ENCODE results near the gene B4GALT1.

Gene B4GALT1, protein sequence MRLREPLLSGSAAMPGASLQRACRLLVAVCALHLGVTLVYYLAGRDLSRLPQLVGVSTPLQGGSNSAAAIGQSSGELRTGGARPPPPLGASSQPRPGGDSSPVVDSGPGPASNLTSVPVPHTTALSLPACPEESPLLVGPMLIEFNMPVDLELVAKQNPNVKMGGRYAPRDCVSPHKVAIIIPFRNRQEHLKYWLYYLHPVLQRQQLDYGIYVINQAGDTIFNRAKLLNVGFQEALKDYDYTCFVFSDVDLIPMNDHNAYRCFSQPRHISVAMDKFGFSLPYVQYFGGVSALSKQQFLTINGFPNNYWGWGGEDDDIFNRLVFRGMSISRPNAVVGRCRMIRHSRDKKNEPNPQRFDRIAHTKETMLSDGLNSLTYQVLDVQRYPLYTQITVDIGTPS

DNA sequence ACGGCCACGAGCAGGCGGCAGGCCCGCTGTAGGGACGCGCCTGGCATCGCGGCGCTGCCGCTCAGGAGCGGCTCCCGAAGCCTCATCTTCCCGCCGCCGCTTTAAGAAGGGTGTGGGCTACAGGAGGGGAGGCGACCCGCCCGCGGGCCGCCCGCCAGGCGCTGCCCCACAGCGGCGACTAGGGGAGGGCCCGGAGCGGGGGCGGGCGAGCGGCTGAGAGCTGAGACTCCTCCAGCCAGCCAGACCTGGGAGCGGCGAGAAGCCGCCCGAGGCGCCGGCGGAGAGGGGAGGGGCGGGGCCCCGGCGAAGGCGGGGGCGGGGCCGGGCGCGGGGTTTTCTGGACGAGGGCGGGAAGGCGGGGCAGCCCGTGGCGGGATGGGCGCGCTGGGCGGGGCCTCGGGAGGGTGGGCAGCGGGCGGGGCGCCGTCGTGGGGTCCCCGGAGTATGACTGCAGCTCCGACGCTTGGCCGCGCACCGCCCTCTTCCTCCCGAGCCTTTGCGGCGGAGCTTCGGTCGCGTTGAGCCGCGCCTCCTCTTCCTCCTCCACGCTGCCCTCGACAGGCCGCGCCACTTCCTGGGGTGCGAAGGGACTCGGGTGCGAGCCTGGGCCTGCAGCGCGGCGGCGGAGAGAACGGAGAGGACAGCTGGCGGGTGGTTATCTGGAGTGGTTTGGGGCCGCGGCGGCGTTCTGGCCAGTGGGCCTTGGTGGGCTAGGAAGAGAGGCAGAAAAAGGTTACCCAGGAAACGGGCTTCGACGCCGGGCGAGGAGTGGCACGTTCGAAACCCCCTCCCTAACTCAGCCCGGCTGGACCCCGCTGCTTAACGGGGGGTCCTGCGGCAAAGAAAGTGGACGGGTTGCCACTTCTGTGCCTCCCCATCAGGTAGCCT, at the start of gene B4GALT1:
B4GALT1 (minus strand) TSS at position 253 of the 888 bp plus-strand sequence; CDS start at position 86, 167 bp downstream.
- DNase-seq, result peak; percentile 61

DNA sequence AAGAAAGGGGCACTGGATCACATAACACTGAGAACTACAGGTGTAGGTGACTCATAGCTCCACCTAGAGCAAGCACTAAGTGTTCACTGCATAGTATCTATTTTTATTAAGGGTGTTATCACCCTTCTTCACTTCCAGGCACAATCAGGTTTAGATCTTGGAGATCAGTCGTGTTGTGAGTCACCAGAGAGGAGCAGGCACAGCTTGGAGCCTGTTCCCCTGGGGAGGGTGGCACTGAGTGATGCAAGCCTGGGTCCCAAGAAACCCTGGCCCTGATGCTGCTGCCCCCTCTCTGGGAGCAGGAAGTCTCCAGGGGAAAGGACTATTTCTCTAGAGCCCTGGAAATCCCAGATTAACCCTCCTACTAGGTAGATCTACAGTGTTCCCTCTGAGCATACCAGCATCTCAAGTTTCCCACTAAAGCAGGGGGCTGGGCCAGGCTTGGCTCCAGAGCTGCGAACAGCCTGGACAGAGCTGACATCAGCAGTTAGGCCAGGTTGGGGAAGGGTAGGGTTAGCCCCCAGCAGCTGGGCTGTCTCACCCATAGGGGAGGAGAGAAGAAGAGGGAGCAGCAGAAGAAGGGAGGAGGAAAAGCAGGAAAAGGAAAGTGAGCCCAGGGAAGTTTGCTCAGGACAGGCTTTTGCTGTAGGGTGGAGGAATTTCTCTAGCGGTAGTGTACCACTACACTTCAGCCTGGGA, 44.7 kb upstream of the B4GALT1 start:
- DNase-seq, result no peak

DNA sequence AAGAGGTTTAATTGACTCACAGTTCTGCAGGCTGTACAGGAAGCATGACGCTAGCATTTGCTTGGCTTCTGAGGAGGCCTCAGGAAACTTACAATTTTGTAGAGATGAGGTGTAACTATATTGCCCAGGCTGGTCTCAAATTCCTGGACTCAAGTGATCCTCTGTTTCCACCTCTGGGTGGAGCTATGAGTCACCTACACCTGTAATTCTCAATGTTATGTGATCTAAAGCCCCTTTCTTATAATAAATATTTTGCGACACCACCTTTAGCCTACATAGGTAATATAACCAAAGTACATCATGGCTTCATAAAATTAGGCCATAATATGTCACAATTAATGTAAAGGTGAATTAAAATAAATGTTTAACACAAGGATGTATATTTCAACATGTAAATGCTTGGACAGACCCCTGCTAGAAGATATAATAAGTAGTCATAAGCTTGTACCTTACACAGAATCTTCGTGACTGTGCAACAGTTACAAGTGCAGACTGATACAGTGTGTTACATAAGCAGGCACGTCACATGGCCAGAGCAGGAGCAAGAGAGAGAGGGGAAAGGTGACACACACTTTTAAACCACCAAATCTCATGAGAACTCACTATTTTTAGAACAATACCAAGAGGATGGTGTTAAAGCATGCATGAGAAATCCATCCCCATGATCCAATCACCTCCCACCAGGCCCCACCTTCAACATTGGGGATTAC, 43.0 kb upstream of the B4GALT1 start:
- no peak for DNase-seq

DNA sequence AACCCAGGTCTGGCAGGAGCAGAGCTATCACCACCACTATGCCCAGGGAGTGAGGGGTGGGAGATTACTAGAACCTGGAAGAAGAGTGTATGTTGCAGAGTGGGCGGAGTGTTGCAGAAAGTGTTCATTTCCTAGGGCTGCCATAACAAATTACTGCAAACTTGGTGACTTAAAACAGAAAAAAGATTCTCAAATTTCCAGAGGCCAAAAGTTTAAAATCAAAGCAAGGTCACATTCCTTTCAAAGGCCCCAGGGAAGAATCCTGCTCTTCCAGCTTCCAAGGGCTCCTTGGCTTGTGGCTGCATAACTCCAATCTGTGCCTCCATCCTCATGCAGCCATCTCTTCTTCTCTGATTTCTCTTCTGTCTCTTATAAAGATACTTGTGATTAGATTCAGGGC, 42.3 kb upstream of the B4GALT1 start:
- DNase-seq, result no peak

DNA sequence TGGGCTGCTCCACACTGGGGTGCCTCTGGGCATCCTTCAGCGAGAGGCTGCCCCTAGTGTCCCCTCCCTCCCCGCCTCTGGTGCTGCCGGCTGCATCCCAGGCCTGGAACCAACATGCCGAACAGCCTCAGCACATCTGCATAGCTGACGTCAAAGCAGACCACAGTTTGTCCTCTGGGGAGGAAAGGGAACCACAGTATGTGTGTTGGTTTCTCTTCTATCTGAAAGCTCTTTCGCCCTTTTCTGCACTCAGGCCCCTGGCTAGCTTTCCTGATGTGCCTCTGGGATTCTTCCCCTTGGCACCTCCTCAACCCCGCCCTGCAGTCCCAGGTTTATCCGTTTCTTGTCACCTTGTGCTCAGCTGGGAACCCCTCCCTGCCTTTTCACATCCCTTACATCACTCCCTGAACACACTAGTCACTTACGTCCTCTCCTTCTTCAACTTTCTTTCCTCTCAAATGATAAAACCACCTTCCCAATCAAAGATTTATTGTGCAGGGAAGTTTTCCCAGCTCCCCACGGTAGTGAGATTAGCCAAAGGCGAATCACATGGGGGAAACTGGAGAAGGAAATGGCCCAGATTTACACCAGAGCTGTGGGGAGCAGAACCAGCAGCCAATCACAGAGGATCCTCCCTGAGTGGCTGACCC, 35.5 kb upstream of the B4GALT1 start:
- no peak for DNase-seq

DNA sequence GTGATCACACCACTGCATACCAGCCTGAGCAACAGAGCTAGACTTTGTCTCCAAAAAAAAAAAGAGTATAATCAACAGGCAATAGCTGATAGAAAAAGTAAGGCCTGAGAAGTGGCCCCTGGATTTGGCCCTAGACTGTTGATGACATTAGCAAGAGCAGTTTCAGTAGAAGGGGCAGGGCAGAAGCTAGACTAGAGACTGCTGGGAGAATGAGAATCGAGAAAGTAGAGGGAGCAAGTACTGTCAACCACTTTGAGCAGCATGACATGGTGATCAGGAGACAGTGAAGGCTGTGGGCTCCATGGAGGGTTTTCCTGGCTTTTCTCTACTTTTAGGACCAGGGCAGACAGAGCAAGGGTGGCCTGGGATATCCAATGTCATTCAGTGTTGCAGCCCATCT, 34.9 kb upstream of the B4GALT1 start:
- DNase-seq, result no peak

DNA sequence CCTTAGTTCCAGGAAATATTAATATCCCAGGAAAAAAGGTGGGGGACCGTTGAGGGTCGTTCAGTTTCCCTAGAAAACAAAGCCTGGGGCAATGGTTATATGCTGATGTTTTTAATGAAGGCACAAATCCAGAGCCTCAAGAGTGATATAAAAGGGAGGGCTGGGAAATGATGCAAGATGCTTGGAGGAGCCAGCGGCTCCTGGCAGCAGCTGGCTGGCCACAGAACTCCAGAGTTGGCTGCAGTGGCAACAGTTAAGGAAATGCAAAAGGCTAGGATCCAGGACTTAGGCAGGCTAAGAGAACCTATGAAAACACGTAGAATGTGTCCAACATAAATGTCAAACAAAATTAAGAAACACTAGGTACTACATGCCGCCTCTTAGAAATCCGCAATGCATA, 31.0 kb upstream of the B4GALT1 start:
- DNase-seq, result no peak

DNA sequence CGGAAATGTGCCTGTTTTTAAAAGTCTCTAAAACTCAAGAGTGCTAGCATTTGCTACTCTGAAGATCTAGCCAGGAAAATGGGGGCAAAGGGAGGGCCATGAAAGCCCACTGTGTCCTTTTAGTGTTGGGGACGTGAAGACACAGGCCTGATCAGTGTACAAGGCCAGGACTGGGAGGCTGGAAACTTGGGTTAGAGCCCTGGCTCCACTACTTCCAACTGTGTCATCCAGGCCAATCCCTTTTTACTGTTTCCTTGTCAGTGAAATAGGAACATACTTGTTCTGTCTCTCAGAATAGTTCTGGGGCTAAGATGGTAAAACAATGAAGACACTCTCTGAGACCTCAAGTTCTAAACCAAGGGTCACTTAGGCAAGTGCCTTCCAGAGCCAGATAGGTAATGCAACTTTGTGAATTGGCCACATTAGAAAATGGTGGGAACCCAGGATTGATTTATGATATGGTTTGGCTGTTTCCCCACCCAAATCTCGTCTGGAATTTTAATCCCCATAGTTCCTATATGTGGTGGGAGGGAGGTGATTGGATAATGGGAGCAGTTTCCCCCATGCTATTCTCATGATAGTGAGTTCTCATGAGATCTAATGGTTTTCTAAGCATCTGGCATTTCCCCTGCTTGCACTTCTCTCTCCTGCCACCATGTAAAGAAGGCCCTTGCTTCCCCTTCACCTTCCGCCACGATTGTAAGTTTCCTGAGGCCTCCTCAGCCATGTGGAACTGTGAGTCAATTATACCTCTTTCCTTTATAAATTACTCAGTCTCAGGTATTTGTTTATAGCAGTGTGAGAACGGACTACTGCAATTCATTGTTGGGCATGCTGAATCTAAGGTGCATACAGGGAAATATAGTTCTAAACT, 30.4 kb upstream of the B4GALT1 start:
- no peak for DNase-seq

DNA sequence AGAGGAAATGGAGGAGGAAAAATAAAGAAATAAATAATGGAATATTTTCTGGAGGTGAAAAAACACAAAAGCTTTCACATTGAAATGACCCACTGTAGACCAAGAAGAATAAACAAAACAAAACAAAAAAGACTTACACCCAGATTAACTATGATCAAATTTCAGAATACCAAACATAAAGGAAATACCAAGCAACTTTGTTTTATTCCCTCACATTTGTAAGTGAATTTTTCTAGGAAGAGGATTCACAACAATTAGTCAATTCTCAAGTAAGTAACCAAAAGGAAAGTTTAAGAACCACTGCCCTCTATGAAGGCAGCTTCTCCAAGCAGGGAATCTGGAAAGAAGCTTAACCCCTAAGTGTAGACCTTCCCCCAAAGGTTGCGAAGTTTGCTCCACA, 29.6 kb upstream of the B4GALT1 start:
- DNase-seq, result no peak

DNA sequence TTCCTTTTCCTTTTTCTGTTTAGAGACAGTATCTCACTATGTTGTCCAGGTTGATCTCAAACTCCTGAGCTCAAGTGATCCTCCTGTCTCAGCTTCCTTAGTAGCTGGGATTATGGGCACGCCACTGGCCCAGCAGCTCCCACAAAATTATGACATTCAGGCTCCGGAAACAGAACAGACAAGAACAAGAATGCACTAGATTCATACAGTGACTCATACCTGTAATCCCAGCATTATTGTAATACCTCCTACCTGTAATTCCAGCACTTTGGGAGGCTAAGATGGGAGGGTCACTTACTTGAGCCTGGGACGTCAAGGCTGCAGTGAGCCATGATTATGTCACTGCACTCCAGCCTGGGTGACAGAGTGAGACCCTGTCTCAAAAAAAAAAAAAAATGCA, 26.7 kb upstream of the B4GALT1 start:
- DNase-seq, result no peak

DNA sequence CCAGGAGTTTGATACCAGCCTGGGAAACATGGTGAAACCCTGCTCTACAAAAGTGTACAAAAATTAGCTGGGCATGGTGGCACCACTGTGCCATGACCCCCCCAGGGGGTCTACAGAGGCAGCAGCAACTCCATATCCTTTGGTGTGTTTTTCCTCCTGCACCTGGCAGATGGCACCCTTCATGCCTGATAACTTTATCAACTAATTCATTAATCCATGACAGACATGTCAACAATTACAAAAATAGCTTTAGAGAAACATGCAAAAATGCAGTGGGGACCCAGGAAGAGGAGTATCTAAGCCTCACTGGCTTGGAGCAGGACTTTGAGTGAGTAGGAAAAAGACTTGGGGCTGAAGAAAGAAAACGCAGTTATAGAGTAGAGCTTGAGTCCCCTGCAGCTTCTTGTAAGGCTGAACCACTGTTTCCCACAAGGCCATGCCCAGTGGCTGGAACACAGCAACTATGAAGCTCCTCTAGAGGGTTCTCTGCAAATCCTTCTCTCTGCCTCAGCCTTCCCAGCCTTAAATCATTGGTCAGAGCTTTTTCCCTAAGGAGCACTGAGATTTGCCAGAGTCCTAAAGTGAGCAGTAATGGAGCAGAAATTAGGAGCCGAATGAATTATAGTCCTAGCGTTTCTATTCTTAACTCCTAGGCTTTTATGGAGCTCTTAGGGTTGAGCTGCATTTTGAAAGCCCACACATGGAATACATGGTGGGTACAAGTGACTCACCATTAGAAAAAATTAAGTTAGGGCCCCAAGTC, 25.5 kb upstream of the B4GALT1 start:
- no peak for DNase-seq

DNA sequence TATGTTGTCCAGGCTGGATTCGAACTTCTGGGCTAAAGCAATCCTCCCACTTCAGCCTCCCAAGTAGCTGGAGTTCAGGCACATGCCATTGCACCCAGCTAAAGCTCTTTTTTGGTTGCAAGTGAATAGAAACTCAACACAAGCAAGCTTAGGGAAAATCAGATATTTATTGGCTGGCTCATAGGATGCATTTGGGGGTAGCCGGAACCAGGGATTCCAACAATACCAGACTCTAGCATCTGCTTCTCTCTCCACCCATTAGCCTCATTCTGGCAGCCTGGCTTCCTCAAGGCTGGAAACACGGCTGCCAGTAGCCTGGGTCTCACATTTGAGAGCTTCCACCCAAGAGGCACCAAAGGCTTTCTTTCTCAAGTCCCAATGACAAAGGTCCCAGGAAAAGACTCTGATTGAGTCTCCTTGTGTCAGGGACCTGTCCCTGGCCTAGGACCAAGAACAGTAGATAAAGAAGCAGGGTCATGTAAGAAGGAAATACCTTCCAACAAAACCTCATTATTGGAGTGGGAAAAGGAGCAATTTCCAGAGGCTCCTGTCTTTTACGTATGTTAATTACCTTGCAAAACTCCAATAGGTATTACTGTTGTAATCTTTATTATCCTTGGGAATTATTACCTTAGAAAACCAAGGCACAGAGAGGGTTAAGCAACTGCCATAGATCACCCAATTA, 23.0 kb upstream of the B4GALT1 start:
- DNase-seq, result no peak

DNA sequence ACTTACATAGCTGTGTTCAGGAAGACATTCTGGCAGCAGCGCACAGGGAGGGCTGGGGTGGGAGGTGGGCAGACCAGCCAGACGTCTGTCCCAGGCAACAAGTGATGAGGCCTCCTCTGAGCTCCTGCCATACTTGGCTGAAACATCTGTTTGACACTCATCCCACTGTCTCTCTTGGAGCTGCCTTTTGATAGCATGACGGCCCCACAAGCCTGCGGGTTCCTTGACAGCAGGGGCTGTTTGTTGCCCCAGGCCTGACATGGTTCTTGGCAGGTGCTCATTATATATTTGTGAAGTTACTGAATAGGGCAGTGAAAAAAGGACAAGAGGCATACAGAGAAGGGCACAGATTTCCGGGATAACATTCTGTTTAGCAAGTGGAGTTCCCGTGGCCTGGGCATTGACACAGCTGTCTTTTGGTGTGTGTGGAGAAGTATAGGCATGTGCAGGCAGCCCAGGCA, 22.2 kb upstream of the B4GALT1 start:
- DNase-seq, result no peak

DNA sequence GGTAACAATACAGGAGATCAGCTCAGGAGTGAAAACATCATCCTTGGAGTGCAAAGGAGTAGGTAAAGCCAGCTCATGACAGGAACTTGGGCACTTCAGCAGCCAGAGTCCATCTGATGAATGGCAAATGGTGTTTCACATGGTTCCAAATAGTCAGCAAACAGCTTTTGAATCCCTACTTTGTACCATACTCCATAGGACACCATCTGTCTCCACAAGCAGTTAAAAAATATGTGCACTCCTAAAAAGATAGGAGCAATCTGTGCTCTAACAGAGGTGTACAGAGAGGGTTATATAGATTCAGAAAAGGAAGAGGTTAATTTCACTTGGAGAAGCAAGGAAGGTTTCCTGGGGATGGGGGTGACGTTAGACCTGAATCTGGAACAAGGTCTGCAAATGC, 21.6 kb upstream of the B4GALT1 start:
- no peak for DNase-seq

DNA sequence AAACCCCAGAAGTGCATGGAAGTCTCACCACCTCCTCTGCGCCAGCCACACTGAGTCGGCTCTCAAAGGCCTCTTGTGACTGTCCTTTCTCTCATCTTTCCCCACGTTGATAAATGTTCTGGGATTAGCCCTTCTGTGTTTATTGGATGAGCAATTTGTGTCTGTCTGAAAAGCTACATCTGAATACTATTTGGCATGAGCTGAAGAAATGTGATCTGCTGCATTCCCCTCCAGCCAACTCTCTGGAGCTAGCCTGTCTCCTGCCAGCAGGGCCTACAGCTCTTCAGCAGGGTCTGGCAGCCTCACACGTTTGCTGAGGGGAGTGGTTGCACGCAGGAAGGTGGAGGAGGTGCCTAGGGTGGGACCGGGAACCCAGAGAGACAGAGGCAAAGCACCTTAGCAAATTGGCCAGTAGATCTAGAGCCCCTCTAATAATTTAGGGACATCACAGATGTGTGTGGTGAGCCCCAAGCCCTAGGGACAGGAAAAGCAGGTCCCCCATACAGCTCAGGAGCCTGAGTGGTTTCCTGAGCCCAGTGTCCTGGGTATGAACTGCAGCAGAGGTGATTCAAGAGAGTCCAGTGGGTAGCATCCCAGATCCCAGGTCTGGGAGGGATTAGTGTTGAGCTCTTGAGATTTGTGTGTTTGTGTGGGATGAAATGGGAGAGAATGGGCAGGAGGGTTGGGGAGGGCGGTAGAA, 20.5 kb upstream of the B4GALT1 start:
- DNase-seq, result no peak

DNA sequence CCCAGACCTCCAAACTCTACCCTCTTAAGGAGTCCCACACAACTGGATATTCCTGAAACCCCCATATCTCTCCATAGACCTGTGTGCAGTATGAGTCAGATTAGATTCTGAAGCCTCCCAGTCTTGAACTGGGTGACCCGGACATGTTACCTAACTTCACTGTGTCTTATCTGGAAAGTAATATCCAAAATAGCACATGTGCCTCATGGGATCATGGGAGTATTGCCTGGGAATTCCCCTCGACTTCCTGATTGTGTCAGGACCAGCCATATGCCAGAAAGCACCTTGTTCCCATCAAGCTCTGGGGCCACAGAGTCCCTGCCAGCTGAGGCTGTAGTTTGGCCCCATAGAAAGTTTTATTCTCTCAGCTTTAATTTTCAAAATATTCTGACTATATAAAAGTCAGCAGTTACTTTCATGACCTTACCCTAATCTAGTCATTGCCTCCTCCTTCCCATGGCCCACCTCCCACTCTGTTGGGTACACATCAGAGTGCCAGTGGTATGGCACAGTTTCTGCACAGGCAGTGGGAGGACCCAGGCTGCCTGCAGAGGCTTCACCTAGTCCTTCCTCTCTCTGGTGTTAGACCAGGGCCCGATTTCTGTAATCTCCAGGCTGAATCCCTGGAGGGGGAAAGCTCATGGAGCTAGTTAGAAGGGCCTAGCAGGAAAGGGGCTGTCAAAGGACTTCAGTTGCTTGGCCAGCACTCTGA, 19.5 kb upstream of the B4GALT1 start:
- DNase-seq, result no peak

DNA sequence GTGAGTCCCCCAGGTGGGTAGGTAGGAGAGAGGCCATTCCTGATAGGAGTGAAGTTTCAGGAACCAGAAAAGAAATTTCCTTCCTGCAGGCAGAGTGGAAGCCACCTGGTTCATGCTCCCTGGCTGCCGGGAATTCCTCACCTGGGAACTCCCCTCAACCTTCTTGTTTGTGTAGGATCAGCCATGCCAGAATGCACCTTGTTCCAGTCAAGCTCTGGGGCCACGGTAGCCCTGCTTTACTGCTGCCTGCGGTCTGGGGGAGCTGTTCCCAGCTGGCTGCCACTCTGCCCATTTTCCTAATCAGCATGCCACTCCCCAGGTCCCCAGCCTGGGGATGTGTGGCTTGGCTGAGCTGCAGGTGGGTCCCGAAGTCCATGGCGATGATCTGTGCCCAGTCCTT, 18.7 kb upstream of the B4GALT1 start:
- no peak for DNase-seq

DNA sequence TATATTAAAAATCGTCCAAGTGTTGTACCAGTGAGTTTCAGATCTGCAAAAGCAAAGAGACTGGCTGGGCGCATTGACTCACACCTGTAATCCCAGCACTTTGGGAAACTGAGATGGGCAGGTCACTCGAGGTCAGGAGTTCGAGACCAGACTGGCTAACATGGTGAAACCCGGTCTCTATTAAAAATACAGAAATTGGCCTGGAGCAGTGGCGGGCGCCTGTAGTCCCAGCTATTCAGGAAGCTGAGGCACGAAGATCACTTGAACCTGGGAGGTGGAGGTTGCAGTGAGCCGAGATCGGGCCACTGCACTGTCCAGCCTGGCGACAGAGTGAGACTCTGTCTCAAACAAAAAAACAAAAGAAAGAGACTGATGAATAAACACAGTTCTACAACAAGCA, 18.3 kb upstream of the B4GALT1 start:
- DNase-seq, result no peak
